Measurements from ENCODE around the gene ZFP28.

ZFP28 gene

DNA sequence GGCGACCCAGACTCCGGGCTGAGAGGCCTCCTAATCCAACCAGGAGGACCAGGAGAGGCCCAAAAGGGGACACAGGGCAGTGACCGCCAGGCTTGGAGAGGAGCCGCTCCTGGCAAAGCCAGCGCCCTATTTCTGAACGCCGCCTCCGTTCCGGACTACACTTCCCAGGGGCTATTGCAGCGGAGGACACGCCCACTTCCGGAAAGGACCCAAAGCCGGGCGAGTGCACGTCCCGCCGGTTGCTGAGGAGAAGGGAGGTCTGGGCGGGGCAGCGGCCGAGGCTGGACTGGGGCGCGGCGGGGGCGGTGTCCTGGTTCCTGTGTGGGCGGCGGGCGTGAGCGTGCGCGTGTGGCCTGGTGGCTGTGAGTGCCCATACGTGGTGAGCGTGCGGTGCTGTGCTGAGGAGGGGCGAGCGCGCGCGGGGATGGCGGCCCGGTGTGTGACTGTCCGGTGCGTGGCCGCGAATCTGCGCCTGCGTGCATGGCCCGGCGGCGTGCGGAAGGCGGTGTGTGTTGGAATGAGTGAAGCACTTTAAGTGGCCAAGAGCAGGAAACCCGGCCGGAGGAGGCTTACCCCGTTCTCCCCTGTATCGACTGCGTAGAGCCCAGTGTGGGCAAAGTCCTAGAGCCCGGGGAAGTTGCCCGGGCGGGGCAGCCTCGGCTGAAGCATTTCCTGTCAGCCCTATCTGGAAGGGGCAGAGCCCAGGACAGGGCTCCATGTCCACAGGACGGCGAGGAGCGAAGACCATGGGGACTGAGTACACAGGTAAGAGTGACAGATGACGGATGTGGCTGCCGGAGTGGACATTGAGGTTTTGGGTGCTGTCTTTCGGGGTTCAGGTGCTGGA lies 28.7 kb downstream of the ZFP28 start, which contains the start of gene ZNF470:
Gene ZNF470, plus strand, starts transcription at position 195 of the 847 bp plus-strand sequence. CDS start 2,844 bp downstream, outside the sequence.
- no peaks in the 10 kb centered on the region for H3K27me3 ChIP-seq (ENCODE audit: insufficient read depth, poor library complexity, severe bottlenecking)
- ATAC-seq (ENCODE audit: low read depth) = peak; percentile 95
- H3K36me3 ChIP-seq (ENCODE audit: low read depth) = peaks cover 16% of the 10 kb centered on the region
- H3K4me3 ChIP-seq (ENCODE audit: severe bottlenecking) = peak within 1 kb of the TSS; percentile 70
- TF ChIP-seq, protein P1, sequence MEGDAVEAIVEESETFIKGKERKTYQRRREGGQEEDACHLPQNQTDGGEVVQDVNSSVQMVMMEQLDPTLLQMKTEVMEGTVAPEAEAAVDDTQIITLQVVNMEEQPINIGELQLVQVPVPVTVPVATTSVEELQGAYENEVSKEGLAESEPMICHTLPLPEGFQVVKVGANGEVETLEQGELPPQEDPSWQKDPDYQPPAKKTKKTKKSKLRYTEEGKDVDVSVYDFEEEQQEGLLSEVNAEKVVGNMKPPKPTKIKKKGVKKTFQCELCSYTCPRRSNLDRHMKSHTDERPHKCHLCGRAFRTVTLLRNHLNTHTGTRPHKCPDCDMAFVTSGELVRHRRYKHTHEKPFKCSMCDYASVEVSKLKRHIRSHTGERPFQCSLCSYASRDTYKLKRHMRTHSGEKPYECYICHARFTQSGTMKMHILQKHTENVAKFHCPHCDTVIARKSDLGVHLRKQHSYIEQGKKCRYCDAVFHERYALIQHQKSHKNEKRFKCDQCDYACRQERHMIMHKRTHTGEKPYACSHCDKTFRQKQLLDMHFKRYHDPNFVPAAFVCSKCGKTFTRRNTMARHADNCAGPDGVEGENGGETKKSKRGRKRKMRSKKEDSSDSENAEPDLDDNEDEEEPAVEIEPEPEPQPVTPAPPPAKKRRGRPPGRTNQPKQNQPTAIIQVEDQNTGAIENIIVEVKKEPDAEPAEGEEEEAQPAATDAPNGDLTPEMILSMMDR (IDR thresholded peaks at IDR 0.05; ENCODE audit: poor library complexity, severe bottlenecking) = no peak
- peak within 1 kb of the TSS; percentile 38 for H3K27ac ChIP-seq (ENCODE audit: poor library complexity, severe bottlenecking)
- peak; percentile 89 for DNase-seq (ENCODE audit: low spot score)
- peaks cover 26% of the 10 kb centered on the region for H3K9me3 ChIP-seq (ENCODE audit: severe bottlenecking)
- no peaks in the 10 kb centered on the region for H3K4me1 ChIP-seq (ENCODE audit: insufficient read depth, poor library complexity, severe bottlenecking)

DNA sequence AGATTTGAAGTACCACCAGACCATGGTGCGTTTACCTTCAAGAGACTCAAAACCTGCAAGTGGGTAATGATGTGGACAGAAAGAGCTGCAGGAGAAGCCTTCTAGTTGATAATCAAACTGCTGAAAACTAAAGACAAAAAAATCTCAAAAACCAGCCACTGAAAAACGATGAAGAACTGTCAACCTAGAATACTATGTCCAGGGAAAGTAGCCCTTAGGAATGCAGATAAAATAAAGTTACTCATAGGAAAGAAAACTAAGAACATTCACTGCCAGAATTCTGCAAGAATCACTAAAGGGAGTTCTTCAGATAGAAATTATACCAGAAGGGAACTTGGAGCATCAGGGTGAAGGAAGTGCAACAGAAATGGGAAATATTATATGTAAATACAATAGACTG lies 33.8 kb downstream of the ZFP28 start:
- Histone ChIP-seq H3K36me3 (ENCODE audit: low read depth) (peaks cover 35% of the 10 kb centered on the region), H3K9me3 (ENCODE audit: severe bottlenecking) (peaks cover 39% of the 10 kb centered on the region), H3K4me3 (ENCODE audit: severe bottlenecking) (no peak overlapping the region), H3K4me1 (ENCODE audit: insufficient read depth, poor library complexity, severe bottlenecking) (no peaks in the 10 kb centered on the region), H3K27ac (ENCODE audit: poor library complexity, severe bottlenecking) (no peak overlapping the region), H3K27me3 (ENCODE audit: insufficient read depth, poor library complexity, severe bottlenecking) (no peaks in the 10 kb centered on the region)
- ATAC-seq (ENCODE audit: low read depth) = no peak
- TF ChIP-seq, protein P1 (IDR thresholded peaks at IDR 0.05; ENCODE audit: poor library complexity, severe bottlenecking) = no peak
- no peak for DNase-seq (ENCODE audit: low spot score)

DNA sequence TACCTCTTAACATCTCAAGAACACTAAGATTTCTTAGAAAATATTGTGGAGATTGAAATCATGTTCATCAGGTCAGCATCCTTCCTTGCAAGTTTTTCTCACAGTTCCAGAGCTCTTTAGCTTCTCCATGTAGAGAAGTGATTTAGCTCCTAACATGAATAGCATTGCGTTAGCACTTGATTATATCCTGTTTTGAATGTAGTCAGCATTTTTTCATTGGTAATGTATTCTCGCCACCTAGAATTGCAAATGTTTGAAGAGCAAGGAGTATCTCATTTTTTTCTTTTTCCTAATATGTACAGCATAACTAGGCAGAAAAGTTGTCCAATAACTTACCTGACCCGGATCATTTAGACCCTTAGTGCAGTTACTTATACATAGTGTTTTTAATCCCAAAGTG lies 35.2 kb downstream of the ZFP28 start:
- H3K36me3 ChIP-seq (ENCODE audit: low read depth) = peaks cover 30% of the 10 kb centered on the region
- TF ChIP-seq, protein P1 (IDR thresholded peaks at IDR 0.05; ENCODE audit: poor library complexity, severe bottlenecking) = no peak
- no peak overlapping the region for H3K4me3 ChIP-seq (ENCODE audit: severe bottlenecking)
- no peaks in the 10 kb centered on the region for H3K4me1 ChIP-seq (ENCODE audit: insufficient read depth, poor library complexity, severe bottlenecking)
- peaks cover 40% of the 10 kb centered on the region for H3K9me3 ChIP-seq (ENCODE audit: severe bottlenecking)
- no peak overlapping the region for H3K27ac ChIP-seq (ENCODE audit: poor library complexity, severe bottlenecking)
- no peaks in the 10 kb centered on the region for H3K27me3 ChIP-seq (ENCODE audit: insufficient read depth, poor library complexity, severe bottlenecking)
- ATAC-seq (ENCODE audit: low read depth) (no peak), DNase-seq (ENCODE audit: low spot score) (no peak)

DNA sequence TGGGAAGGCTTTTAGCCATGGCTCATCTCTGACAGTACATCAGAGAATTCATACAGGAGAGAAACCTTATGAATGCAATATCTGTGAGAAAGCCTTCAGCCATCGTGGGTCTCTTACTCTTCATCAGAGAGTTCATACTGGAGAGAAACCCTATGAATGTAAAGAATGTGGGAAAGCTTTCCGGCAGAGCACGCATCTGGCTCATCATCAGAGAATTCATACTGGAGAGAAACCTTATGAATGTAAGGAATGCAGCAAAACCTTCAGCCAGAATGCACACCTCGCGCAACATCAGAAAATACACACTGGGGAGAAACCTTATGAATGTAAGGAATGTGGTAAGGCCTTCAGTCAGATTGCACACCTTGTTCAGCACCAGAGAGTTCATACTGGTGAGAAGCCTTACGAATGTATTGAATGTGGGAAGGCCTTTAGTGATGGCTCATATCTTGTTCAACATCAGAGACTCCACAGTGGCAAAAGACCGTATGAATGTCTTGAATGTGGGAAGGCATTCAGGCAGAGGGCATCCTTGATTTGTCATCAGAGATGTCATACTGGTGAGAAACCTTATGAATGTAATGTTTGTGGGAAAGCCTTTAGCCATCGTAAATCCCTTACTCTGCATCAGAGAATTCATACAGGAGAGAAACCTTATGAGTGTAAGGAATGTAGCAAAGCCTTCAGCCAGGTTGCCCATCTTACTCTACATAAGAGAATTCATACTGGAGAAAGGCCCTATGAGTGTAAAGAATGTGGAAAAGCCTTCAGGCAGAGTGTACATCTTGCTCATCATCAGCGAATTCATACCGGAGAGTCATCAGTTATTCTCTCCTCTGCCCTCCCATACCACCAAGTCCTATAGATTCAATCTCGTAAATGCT lies 39.2 kb downstream of the ZFP28 start:
- Histone ChIP-seq H3K4me1 (ENCODE audit: insufficient read depth, poor library complexity, severe bottlenecking) (no peaks in the 10 kb centered on the region), H3K4me3 (ENCODE audit: severe bottlenecking) (no peak overlapping the region), H3K27ac (ENCODE audit: poor library complexity, severe bottlenecking) (no peak overlapping the region), H3K36me3 (ENCODE audit: low read depth) (peaks cover 23% of the 10 kb centered on the region), H3K27me3 (ENCODE audit: insufficient read depth, poor library complexity, severe bottlenecking) (no peaks in the 10 kb centered on the region), H3K9me3 (ENCODE audit: severe bottlenecking) (peaks cover 34% of the 10 kb centered on the region)
- ATAC-seq (ENCODE audit: low read depth) = no peak
- TF ChIP-seq, protein P1 (IDR thresholded peaks at IDR 0.05; ENCODE audit: poor library complexity, severe bottlenecking) = no peak
- DNase-seq (ENCODE audit: low spot score) = no peak

Measured in RWPE2 (cell line).